Measurements from ENCODE around the gene ISY1.
"Not testable (repeated sequence)": the region's sequence is repeated elsewhere in the genome, so short reads cannot be mapped to it uniquely, and the experiment has no call there.

Gene ISY1

DNA sequence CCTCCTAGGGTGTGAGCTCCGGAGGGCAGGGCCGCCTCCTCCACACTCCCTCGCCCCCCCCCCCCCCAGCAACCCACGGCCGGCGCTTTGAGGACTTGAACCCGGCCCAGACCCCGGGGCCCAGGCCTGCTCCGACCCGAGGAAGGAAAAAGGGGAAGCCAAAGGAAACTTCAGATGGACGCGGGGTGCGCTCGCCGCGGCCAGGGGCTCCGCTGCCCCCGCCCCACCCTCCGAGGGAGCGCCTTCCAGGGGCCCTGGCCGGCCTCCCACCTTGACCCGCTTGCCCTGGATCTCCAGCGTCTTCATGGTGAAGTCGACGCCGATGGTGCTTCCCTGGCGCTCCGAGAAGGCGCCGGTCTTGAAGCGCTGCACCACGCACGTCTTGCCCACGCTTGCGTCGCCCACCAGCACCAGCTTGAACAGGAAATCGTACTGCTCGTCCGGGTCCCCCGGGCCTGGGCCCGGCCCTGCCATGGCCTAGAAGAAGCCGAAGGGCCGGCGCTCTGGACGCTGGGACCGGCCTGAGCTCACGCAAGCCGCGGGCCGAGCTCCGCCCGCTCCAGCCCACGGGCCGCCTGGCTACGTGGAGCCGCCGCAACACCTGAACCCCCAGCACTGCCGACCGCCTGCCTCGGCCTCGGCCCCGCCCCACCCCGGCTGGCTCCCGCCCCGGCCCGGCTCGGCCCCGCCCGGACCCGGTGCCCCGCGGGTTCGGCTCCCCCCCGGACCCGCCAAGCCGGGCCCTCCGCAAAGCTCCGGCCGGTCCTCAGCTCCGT is 39.7 kb downstream of the ISY1 start:
- Histone ChIP-seq H3K27ac (ENCODE audit: insufficient read depth, low read length, poor library complexity, severe bottlenecking) (peak overlapping the region; percentile 89), H3K36me3 (ENCODE audit: control insufficient read depth, insufficient read depth, low read length) (no peaks in the 10 kb centered on the region), H3K4me3 (ENCODE audit: insufficient read depth, low read depth, low read length, poor library complexity, severe bottlenecking) (peak overlapping the region; percentile 76), H3K27me3 (replicated peaks; ENCODE audit: control insufficient read depth, insufficient read depth, low read length, poor library complexity, severe bottlenecking) (no peaks in the 10 kb centered on the region), H3K9me3 (ENCODE audit: control insufficient read depth, low read length) (no peaks in the 10 kb centered on the region), H3K4me1 (ENCODE audit: control insufficient read depth, insufficient read depth, low read length, poor library complexity, severe bottlenecking) (peaks cover 35% of the 10 kb centered on the region)
- DNase-seq = no peak

DNA sequence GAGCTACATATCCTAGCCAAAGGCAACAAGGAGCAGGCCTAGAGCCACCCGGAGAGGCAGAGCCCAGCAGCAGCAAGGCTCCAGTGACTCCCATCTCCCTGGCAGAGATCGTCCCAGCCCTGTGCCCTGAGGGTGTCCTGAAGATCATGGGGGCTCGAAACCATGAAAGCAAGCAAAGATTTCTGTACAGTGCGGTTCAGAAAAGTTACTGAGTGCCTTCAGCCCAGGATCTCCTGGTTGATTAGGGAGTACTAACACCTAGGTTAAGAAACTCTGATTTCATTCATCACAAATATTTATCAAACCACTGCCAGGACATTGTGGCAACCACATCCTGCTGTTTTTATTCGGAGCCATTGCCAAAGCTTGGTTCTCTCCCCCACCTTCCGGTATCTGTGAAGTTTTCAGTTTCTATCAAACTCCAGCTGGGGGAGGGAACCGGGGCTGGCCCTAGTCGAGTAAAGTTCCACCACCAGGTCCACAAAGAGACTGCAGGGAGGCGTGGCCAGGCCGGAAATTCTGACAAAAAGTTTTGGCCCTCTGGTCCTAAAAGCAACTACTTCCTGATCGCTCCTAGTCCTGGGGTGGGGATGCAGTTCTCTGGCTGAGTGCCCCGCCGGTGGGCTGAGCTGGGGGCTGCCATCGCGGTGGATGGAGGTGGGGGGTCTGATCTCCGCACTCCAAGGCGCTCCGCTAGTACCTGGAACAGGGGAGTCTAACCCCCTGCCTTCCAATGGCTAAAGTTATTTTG is 40.4 kb downstream of the ISY1 start:
- H3K4me3 ChIP-seq (ENCODE audit: insufficient read depth, low read depth, low read length, poor library complexity, severe bottlenecking) = peak overlapping the region; percentile 76
- H3K27me3 ChIP-seq (replicated peaks; ENCODE audit: control insufficient read depth, insufficient read depth, low read length, poor library complexity, severe bottlenecking) = no peaks in the 10 kb centered on the region
- peak overlapping the region; percentile 89 for H3K27ac ChIP-seq (ENCODE audit: insufficient read depth, low read length, poor library complexity, severe bottlenecking)
- DNase-seq = peak; percentile 79 to 87 (median 83)
- peaks cover 35% of the 10 kb centered on the region for H3K4me1 ChIP-seq (ENCODE audit: control insufficient read depth, insufficient read depth, low read length, poor library complexity, severe bottlenecking)
- H3K9me3 ChIP-seq (ENCODE audit: control insufficient read depth, low read length) = no peaks in the 10 kb centered on the region
- no peaks in the 10 kb centered on the region for H3K36me3 ChIP-seq (ENCODE audit: control insufficient read depth, insufficient read depth, low read length)

DNA sequence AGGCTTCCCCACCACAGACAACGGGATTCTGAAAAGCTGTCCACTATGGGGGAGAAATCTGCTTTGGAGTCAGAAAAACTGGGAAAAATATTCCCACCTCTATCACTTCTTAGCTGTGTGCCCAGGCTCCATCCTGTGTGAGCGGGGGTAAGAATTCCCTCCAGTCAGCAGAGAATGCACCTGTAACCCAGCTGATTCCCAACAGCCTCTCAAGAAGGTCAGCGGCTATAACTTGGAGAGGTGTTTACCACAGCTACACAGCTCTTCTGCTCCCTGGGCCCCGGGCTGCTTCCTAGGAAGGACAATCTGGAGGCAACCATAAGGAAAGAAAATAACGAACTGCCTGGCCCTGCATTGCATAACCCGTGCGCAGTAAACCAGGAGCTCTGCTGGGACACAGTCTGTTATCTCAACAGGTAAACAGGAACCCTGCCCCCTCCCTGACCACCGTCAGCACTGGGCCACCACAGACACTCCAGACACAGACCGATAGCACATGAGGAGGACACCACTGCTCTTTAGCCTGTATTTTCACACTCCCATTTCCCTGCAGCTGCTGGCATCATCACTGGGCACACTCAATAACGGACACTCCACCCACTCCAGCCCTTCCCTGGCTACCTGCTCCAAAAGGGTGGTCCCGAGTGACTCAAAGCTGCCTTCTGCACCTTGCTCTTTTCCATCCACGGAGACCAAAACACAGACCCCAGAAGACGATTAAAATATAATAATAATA is 41.3 kb downstream of the ISY1 start:
- Histone ChIP-seq H3K4me3 (ENCODE audit: insufficient read depth, low read depth, low read length, poor library complexity, severe bottlenecking) (peak overlapping the region; percentile 76), H3K36me3 (ENCODE audit: control insufficient read depth, insufficient read depth, low read length) (no peaks in the 10 kb centered on the region), H3K9me3 (ENCODE audit: control insufficient read depth, low read length) (no peaks in the 10 kb centered on the region), H3K4me1 (ENCODE audit: control insufficient read depth, insufficient read depth, low read length, poor library complexity, severe bottlenecking) (peaks cover 37% of the 10 kb centered on the region), H3K27ac (ENCODE audit: insufficient read depth, low read length, poor library complexity, severe bottlenecking) (peak overlapping the region; percentile 89), H3K27me3 (replicated peaks; ENCODE audit: control insufficient read depth, insufficient read depth, low read length, poor library complexity, severe bottlenecking) (no peaks in the 10 kb centered on the region)
- DNase-seq = no peak

DNA sequence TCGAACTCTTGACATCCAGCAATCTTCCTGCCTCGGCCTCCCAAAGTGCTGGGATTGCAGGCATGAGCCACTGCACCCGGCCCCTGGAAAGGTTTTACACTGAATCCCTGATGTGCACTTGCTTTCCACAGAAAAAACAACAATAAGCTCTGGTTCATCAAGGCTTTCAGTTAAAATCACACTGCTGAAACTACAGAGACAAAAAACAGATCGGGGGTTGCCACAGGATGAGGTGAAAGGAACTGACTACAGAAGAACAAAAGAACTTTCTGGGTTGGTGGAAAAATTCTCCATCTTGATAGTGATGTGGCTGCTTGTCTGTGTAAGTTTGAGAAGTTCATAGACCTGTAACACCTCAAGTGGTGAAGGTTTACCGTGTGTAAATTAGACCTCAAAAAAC is 42.1 kb downstream of the ISY1 start:
- H3K4me3 ChIP-seq (ENCODE audit: insufficient read depth, low read depth, low read length, poor library complexity, severe bottlenecking) = peak overlapping the region; percentile 76
- peaks cover 42% of the 10 kb centered on the region for H3K4me1 ChIP-seq (ENCODE audit: control insufficient read depth, insufficient read depth, low read length, poor library complexity, severe bottlenecking)
- no peaks in the 10 kb centered on the region for H3K36me3 ChIP-seq (ENCODE audit: control insufficient read depth, insufficient read depth, low read length)
- DNase-seq = peak; percentile 30 to 43 (median 43)
- no peaks in the 10 kb centered on the region for H3K27me3 ChIP-seq (replicated peaks; ENCODE audit: control insufficient read depth, insufficient read depth, low read length, poor library complexity, severe bottlenecking)
- no peaks in the 10 kb centered on the region for H3K9me3 ChIP-seq (ENCODE audit: control insufficient read depth, low read length)
- peak overlapping the region; percentile 89 for H3K27ac ChIP-seq (ENCODE audit: insufficient read depth, low read length, poor library complexity, severe bottlenecking)

DNA sequence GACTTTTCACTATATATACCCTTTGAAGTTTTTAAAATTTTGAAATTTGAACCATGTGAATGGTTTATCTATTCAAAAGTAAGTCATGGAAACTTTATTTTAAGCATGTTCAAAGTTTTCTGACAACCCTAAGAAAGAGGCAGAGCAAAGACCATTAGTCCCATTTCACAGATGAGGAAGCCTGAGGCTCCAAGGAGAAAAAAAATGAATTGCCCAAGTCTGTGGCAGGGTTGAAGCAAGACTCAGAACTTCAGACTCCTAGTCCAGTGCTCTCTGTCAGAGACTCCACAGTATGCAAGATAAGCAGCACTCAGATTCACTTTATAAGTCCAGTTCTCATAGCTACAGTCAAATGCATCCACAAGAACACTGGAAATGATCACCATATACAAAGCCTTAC is 43.7 kb downstream of the ISY1 start:
- Histone ChIP-seq H3K9me3 (ENCODE audit: control insufficient read depth, low read length) (no peaks in the 10 kb centered on the region), H3K27ac (ENCODE audit: insufficient read depth, low read length, poor library complexity, severe bottlenecking) (peak overlapping the region; percentile 89), H3K4me1 (ENCODE audit: control insufficient read depth, insufficient read depth, low read length, poor library complexity, severe bottlenecking) (peaks cover 33% of the 10 kb centered on the region), H3K27me3 (replicated peaks; ENCODE audit: control insufficient read depth, insufficient read depth, low read length, poor library complexity, severe bottlenecking) (no peaks in the 10 kb centered on the region), H3K4me3 (ENCODE audit: insufficient read depth, low read depth, low read length, poor library complexity, severe bottlenecking) (no peak overlapping the region), H3K36me3 (ENCODE audit: control insufficient read depth, insufficient read depth, low read length) (no peaks in the 10 kb centered on the region)
- DNase-seq = no peak

DNA sequence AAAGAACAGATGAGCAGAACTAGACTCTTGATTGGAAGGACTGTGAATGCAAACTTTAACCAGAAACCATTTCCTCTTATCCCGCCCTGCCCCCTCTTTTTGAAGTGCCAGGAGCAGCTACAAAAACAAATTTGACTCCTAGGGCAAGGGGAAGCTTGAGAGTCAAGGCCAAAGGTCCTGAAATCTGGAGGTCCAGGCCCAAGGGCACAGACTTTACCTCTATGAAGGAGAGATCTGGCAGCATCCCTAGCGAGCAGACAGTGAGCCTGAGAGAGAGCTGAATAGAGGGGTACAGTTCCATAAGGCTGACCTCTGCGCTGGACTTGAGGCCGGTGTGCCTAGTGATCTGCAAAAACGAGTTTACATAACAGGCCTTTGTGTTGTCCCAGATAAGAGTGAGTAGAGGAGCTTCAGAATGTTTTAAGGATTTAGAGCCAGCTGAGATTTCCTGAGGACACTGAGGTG is 44.3 kb downstream of the ISY1 start:
- Histone ChIP-seq H3K9me3 (ENCODE audit: control insufficient read depth, low read length) (no peaks in the 10 kb centered on the region), H3K4me1 (ENCODE audit: control insufficient read depth, insufficient read depth, low read length, poor library complexity, severe bottlenecking) (peaks cover 32% of the 10 kb centered on the region), H3K27me3 (replicated peaks; ENCODE audit: control insufficient read depth, insufficient read depth, low read length, poor library complexity, severe bottlenecking) (no peaks in the 10 kb centered on the region), H3K36me3 (ENCODE audit: control insufficient read depth, insufficient read depth, low read length) (no peaks in the 10 kb centered on the region), H3K27ac (ENCODE audit: insufficient read depth, low read length, poor library complexity, severe bottlenecking) (peak overlapping the region; percentile 89), H3K4me3 (ENCODE audit: insufficient read depth, low read depth, low read length, poor library complexity, severe bottlenecking) (peak overlapping the region; percentile 22)
- no peak for DNase-seq

DNA sequence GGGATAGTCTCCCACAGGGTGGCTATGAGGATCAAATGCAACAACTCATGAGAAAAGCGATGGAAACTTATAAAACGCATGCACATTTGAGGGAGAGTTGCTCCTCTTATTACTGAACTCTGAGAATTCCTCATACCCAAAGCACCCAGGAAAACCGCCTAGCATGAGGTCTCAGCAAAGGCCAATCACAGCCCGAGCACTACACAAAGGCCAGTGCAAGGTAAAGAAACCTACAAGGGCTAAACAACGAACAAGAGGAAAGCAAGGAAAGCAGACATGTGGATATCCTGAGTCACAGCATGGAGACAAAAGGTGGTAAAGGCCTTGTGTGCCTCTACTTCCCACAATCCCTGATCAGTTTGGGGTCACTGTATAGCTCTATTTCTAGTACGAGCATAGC is 46.4 kb downstream of the ISY1 start:
- H3K27me3 ChIP-seq (replicated peaks; ENCODE audit: control insufficient read depth, insufficient read depth, low read length, poor library complexity, severe bottlenecking) = no peaks in the 10 kb centered on the region
- H3K27ac ChIP-seq (ENCODE audit: insufficient read depth, low read length, poor library complexity, severe bottlenecking) = no peak overlapping the region
- no peak overlapping the region for H3K4me3 ChIP-seq (ENCODE audit: insufficient read depth, low read depth, low read length, poor library complexity, severe bottlenecking)
- H3K9me3 ChIP-seq (ENCODE audit: control insufficient read depth, low read length) = no peaks in the 10 kb centered on the region
- H3K4me1 ChIP-seq (ENCODE audit: control insufficient read depth, insufficient read depth, low read length, poor library complexity, severe bottlenecking) = peaks cover 32% of the 10 kb centered on the region
- no peak for DNase-seq
- no peaks in the 10 kb centered on the region for H3K36me3 ChIP-seq (ENCODE audit: control insufficient read depth, insufficient read depth, low read length)

DNA sequence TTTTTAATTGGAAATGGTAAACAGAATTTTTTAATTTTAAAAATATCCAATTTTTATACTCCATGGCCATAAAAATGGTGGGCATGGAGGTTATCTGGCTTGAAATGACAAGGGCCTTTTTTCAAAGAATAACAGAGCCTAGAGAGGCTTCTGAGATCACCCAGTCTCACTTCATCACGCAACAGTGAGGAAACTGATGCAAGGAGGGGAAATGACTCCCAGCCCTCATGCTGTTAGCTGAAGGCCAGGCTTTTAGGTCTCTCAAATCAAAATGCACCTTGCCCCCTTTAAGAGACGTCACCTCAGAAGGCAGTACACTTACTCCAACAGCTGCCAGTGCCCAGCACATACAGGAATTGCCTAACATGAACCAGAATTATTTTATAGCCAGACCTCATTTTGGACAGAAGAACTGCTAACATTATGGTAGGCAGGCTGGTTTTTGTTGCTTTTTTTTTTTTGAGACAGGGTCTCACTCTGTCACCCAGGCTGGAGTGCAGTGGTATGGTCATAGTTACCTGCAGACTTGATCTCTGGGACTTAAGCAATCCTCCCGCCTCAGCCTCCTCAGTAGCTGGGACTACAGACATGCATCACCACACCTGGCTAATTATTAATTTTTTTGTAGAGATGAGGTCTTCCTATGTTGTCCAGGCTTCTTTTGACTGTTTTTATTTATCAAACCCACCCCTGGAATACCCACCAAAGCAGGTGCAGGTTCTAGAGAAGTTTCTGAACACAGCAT is 48.4 kb downstream of the ISY1 start:
- Histone ChIP-seq H3K27me3 (replicated peaks; ENCODE audit: control insufficient read depth, insufficient read depth, low read length, poor library complexity, severe bottlenecking) (no peaks in the 10 kb centered on the region), H3K4me1 (ENCODE audit: control insufficient read depth, insufficient read depth, low read length, poor library complexity, severe bottlenecking) (peaks cover 24% of the 10 kb centered on the region), H3K4me3 (ENCODE audit: insufficient read depth, low read depth, low read length, poor library complexity, severe bottlenecking) (no peak overlapping the region), H3K9me3 (ENCODE audit: control insufficient read depth, low read length) (no peaks in the 10 kb centered on the region), H3K36me3 (ENCODE audit: control insufficient read depth, insufficient read depth, low read length) (peaks cover 14% of the 10 kb centered on the region), H3K27ac (ENCODE audit: insufficient read depth, low read length, poor library complexity, severe bottlenecking) (no peak overlapping the region)
- DNase-seq = no peak

DNA sequence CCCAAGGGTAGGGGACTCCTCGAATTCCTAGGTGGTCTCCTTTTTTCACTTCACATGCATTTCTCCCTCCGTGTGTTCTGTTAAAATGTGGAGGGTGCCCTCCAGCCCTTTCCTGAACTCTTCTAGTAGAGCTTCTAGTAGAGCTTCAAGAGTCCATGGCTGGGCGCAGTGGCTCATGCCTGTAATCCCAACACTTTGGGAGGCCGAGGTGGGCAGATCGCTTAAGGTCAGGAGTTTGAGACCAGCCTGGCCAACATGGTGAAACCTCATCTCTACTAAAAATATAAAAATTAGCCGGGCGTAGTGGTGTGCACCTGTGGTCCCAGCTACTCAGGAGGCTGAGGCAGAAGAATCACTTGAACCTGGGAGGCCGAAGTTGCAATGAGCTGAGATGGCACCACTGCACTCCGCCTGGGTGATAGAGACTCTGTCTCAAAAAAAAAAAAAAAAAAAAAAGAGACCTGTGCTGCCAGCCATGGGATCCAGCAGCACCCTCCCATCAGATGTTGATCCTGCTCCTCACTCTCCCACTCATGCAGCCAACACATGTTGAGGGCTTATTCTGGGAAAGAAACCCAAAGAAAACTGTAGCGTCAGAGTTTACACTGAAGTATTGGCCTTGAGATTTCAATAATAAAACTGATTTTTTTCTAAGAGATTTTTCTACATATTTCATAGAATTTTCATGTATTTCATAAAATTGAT is 49.6 kb downstream of the ISY1 start:
- not testable (repeated sequence) for H3K4me3 ChIP-seq (ENCODE audit: insufficient read depth, low read depth, low read length, poor library complexity, severe bottlenecking); H3K27ac ChIP-seq (ENCODE audit: insufficient read depth, low read length, poor library complexity, severe bottlenecking); DNase-seq; H3K27me3 ChIP-seq (replicated peaks; ENCODE audit: control insufficient read depth, insufficient read depth, low read length, poor library complexity, severe bottlenecking); H3K9me3 ChIP-seq (ENCODE audit: control insufficient read depth, low read length)
- Histone ChIP-seq H3K36me3 (ENCODE audit: control insufficient read depth, insufficient read depth, low read length) (peaks cover 26% of the 10 kb centered on the region), H3K4me1 (ENCODE audit: control insufficient read depth, insufficient read depth, low read length, poor library complexity, severe bottlenecking) (peaks cover 18% of the 10 kb centered on the region)

Measured in effector memory CD4-positive, alpha-beta T cell (primary cell).